Lower lobe of right lung (tissue), 2 donors: Measurements from ENCODE around the gene HDLBP. TPM values are rescaled to one million over a fixed set of nuclear protein-coding genes. Genes with fewer than 3 reads are reported as not detected.

ENCODE experiments used
- ATAC-seq, 2 donors: fragments of 200-7000 bp; cut with Tn5 transposase; one replicate each; pipeline ENCODE4 v1.9.1; 2020 to 2022; ENCODE audit warnings: mild to moderate bottlenecking in 2 of 2, moderate library complexity in 2 of 2
- DNase-seq: peaks from one replicate; pipeline ENCODE4 v3.0.0-alpha.2; 2020
- H3K27ac ChIP-seq: fragments of 200-600 bp; one replicate; pipeline ENCODE4 v1.8.0; 2022
- H3K27me3 ChIP-seq: fragments of 200-600 bp; one replicate; pipeline ENCODE4 v1.8.0; 2022; ENCODE audit warnings: low read depth
- H3K36me3 ChIP-seq: fragments of 200-600 bp; one replicate; pipeline ENCODE4 v1.8.0; 2022; ENCODE audit warnings: mild to moderate bottlenecking
- H3K4me1 ChIP-seq: fragments of 200-600 bp; one replicate; pipeline ENCODE4 v1.8.0; 2022
- H3K4me3 ChIP-seq: fragments of 200-600 bp; one replicate; pipeline ENCODE4 v1.8.0; 2022; ENCODE audit warnings: mild to moderate bottlenecking
- H3K9me3 ChIP-seq: fragments of 200-600 bp; one replicate; pipeline ENCODE4 v1.8.0; 2022
- intact Hi-C: fragments of 100-400 bp; cut with DNase I; formaldehyde crosslinking; loops from one replicate; pipeline ENCODE4 v1.11.0; 2022
- total RNA-seq: library from RNA; stranded (reverse); fragmentation: NEBNext Ultra II Directional; extraction: Animal tissue kit (Norgen Biotek cat#: 25700); gene quantifications from one replicate; pipeline ENCODE4 v1.2.1, GENCODE V29; 2021
- TF ChIP-seq, protein P1 (sequence below): fragments of 200-600 bp; IDR thresholded peaks from one replicate; pipeline ENCODE4 v1.8.0; 2022; ENCODE audit warnings: antibody characterized with exemption, mild to moderate bottlenecking
- donor health status: DM: no; HTN: yes; CAD: no; lungs with severe emphysema.

HDLBP gene
- total RNA-seq, 1 donor from 2014 or later = 387 TPM

DNA sequence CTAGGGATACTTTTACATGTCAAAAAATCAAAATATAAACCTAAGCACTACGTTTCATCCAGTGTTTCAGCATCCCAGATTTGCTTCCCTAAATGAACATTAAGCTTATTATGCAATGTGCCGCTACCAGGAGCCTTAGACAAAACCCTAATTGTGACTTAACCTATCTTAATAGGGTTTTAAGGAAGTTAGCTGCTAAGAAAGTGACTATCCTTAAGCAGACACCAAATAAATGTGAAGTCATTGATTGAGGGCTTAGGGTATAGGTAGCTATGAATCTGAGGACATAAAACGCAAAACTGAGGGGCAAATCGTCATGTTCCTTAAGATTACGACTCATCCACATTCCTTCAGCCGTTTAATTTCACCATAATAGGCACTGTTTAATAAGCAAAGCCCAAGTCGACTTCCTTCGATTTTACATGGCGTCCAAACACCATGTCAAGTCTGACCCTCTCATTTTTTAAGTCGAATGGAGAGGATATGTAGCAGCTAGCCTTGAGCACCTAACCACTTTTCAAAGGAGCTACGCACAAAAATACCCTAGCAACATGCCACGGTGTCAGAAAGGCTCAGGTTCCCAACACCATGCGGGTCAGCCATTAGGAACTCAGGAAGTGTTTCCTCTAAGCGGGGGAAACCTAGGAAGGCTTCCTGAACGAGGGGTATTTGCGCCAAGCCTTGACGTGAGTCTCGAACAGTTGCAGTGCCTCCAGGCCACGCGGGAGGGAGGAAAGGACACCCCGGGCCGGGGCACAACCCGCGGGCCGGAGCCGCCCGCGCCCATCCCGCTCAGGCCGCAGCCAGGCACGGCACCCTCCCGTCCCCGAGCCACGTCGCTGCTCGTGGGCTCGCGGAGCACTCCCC, 1.0 kb downstream of the HDLBP start:
- no peak for ATAC-seq
- TF ChIP-seq, protein P1, sequence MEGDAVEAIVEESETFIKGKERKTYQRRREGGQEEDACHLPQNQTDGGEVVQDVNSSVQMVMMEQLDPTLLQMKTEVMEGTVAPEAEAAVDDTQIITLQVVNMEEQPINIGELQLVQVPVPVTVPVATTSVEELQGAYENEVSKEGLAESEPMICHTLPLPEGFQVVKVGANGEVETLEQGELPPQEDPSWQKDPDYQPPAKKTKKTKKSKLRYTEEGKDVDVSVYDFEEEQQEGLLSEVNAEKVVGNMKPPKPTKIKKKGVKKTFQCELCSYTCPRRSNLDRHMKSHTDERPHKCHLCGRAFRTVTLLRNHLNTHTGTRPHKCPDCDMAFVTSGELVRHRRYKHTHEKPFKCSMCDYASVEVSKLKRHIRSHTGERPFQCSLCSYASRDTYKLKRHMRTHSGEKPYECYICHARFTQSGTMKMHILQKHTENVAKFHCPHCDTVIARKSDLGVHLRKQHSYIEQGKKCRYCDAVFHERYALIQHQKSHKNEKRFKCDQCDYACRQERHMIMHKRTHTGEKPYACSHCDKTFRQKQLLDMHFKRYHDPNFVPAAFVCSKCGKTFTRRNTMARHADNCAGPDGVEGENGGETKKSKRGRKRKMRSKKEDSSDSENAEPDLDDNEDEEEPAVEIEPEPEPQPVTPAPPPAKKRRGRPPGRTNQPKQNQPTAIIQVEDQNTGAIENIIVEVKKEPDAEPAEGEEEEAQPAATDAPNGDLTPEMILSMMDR = no peak
- no peak for DNase-seq
- H3K4me3 ChIP-seq = peak overlapping the region; percentile 93
- H3K9me3 ChIP-seq = no peaks in the 10 kb centered on the region
- no peaks in the 10 kb centered on the region for H3K36me3 ChIP-seq
- intact Hi-C loops = no loop called here
- no peaks in the 10 kb centered on the region for H3K27me3 ChIP-seq
- H3K4me1 ChIP-seq = peaks cover 60% of the 10 kb centered on the region
- H3K27ac ChIP-seq = peak overlapping the region; percentile 98

DNA sequence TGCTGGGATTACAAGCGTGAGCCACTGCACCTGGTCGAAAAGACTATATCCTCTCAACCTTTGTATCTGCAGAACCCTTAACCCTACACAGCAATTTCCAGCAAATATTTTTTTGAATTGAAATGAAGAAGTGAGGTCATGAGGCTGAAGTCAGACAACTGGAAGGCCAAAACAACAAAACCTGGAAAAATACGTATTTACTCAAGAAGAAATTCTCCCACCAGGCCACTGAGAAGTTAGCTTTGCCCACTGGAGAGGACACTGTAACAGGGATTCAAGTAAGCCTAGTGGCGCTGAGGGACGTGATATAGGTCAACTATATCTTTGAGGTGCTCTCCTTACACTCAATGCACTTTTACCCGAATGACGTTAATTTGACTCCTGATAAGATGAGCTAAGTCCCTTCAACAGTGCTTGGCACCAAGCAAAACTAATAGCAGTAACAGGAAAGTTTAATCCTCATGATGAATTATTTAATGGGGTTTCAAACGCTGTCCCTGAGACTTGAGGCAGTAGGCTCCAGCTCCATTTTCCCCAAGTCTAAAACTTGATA, 1.9 kb downstream of the HDLBP start:
- TF ChIP-seq, protein P1 = no peak
- intact Hi-C loops = no loop called here
- Histone ChIP-seq H3K9me3 (no peaks in the 10 kb centered on the region), H3K27ac (no peak overlapping the region), H3K4me3 (peak overlapping the region; percentile 93), H3K4me1 (peaks cover 54% of the 10 kb centered on the region), H3K27me3 (no peaks in the 10 kb centered on the region), H3K36me3 (no peaks in the 10 kb centered on the region)
- no peak for ATAC-seq
- no peak for DNase-seq

DNA sequence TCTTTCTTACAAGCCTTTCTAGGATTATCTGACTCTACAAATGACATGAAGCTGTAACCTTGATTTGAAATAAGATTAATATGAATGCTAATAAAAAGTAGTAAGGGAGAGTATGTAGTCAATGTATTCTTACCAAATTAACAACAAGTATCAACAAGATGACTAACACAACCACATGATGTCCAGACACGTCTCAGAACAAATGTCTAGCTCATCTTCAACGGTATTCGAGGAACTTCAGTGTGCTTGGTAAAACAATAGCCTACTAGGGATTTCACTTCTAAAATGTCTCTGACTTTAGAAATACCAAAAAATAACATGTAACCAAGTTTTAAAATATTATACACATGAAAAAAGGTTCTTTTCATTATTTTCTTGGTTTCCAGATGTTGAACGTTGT, 3.4 kb downstream of the HDLBP start:
- Histone ChIP-seq H3K4me1 (peaks cover 39% of the 10 kb centered on the region), H3K9me3 (no peaks in the 10 kb centered on the region), H3K27ac (no peak overlapping the region), H3K4me3 (no peak overlapping the region), H3K27me3 (no peaks in the 10 kb centered on the region), H3K36me3 (no peaks in the 10 kb centered on the region)
- DNase-seq (no peak), ATAC-seq (no peak)
- intact Hi-C loops = no loop called here
- TF ChIP-seq, protein P1 = no peak

DNA sequence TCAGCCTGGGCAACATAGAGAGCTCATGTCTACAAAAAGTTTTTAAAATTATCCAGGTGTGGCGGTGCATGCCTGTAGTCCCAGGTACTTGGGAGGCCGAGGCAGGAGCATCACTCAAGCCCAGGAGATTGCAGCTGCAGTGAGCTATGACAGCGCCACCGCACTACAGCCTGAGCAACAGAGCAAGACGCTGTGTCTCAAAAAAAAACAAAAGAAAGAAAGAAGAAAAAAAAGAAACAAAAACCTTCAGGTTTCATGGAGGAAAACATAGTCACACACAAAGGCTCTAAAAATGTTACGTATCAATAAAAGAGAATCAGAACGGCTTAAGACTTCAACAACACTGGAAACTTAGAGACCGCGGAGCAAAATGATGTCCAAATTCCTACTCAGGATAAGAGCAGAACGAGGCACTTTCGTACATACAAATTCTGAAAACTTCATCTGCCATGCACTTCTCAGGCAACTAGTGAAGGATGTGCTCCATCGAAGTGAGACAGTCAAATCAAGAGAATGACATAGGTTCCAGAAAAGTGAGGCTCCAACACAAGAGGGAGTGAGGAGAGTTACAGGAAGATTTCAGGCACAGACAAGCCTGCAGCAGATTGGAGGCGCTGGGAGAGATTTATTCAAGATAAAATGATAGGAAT, 4.4 kb downstream of the HDLBP start:
- intact Hi-C loops = no loop called here
- Histone ChIP-seq H3K27ac (no peak overlapping the region), H3K36me3 (no peaks in the 10 kb centered on the region), H3K27me3 (no peaks in the 10 kb centered on the region), H3K9me3 (no peaks in the 10 kb centered on the region), H3K4me1 (peaks cover 34% of the 10 kb centered on the region), H3K4me3 (no peak overlapping the region)
- no peak for DNase-seq
- TF ChIP-seq, protein P1 = no peak
- ATAC-seq = no peak

DNA sequence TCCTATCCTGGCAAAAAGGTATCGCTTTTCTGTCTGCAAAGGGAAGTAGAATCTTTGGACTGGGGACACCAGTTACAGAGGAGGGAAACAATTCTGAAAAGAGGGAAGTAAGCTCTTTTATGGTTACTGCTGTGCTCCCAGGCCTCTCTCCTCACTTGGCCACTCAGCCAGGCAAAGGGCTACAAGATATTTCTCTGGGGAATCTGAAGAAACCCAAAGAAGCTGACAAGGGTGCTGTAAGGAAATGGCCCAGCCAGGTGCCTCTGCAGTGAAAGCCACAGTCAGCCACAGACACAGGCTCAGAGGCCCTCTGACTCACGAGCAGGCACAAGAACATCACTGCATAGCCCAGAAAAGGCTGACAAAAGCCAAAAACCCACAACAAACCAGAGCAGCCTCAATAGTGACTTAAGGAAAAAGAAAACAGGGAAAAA, 5.8 kb downstream of the HDLBP start:
- Histone ChIP-seq H3K4me3 (no peak overlapping the region), H3K36me3 (no peaks in the 10 kb centered on the region), H3K27me3 (no peaks in the 10 kb centered on the region), H3K27ac (no peak overlapping the region), H3K9me3 (no peaks in the 10 kb centered on the region), H3K4me1 (peaks cover 34% of the 10 kb centered on the region)
- ATAC-seq (peak in 1 of 2 donors; percentile 23), DNase-seq (no peak)
- TF ChIP-seq, protein P1 = no peak
- intact Hi-C loops = no loop called here
